DOHH2 (cell line): ENCODE results near the gene EML5.

Experiments
- H3F3A ChIP-seq: fragments of 200-600 bp; sonication (generic), shearing (Covaris generic); 2 replicates; pipeline ENCODE4 v1.6.0; 2016; ENCODE audit warnings: antibody characterized with exemption, mild to moderate bottlenecking; ENCODE audit not compliant: control insufficient read depth, insufficient read depth
- H3K27ac ChIP-seq: fragments of 200-600 bp; sonication (generic); 2 replicates; pipeline ENCODE4 v1.5.1; 2014; ENCODE audit warnings: low read depth, mild to moderate bottlenecking, low read length, moderate library complexity
- H3K27me3 ChIP-seq: fragments of 200-600 bp; sonication (generic); 2 replicates; pipeline ENCODE4 v1.6.1; 2014; ENCODE audit warnings: mild to moderate bottlenecking, low read length, mixed read lengths; ENCODE audit not compliant: control insufficient read depth
- H3K36me3 ChIP-seq: fragments of 200-600 bp; sonication (generic); 2 replicates; pipeline ENCODE4 v1.6.1; 2014; ENCODE audit warnings: mild to moderate bottlenecking, low read length, moderate library complexity, mixed read lengths; ENCODE audit not compliant: control insufficient read depth
- H3K4me1 ChIP-seq: fragments of 200-600 bp; sonication (generic); 2 replicates; pipeline ENCODE4 v1.6.1; 2014; ENCODE audit warnings: mild to moderate bottlenecking, low read length, mixed read lengths; ENCODE audit not compliant: control insufficient read depth
- H3K4me2 ChIP-seq: fragments of 200-600 bp; sonication (generic); 2 replicates; pipeline ENCODE4 v1.6.0; 2014; ENCODE audit warnings: mild to moderate bottlenecking, low read length, moderate library complexity
- H3K4me3 ChIP-seq: fragments of 200-600 bp; sonication (generic); 2 replicates; pipeline ENCODE4 v1.5.1; 2014; ENCODE audit warnings: mild to moderate bottlenecking, low read length, mixed read lengths
- H3K79me2 ChIP-seq: fragments of 200-600 bp; sonication (generic); 2 replicates; pipeline ENCODE4 v1.6.1; 2014; ENCODE audit warnings: mild to moderate bottlenecking, low read length, mixed read lengths; ENCODE audit not compliant: control insufficient read depth
- H3K9me2 ChIP-seq: fragments of 200-600 bp; sonication (generic); replicated peaks from 2 replicates; pipeline ENCODE4 v1.6.1; 2014; ENCODE audit warnings: mild to moderate bottlenecking, low read length, mixed read lengths; ENCODE audit not compliant: control insufficient read depth
- H3K9me3 ChIP-seq: fragments of 200-600 bp; sonication (generic); 2 replicates; pipeline ENCODE4 v1.6.1; 2014; ENCODE audit warnings: antibody characterized with exemption, low read length, mixed read lengths; ENCODE audit not compliant: control insufficient read depth, insufficient read depth
- H4K20me1 ChIP-seq: fragments of 200-600 bp; sonication (generic); 2 replicates; pipeline ENCODE4 v1.6.0; 2014; ENCODE audit warnings: low read depth, mild to moderate bottlenecking, antibody characterized with exemption, low read length, moderate library complexity; ENCODE audit not compliant: control insufficient read depth, insufficient read depth
- CTCF ChIP-seq: fragments of 200-600 bp; sonication (generic); IDR thresholded peaks from one replicate; pipeline ENCODE4 v1.5.1; 2014; ENCODE audit warnings: antibody characterized with exemption, mild to moderate bottlenecking, low read depth, low read length; ENCODE audit not compliant: poor library complexity, severe bottlenecking
- EZH2phosphoT487 ChIP-seq: fragments of 200-600 bp; sonication (generic); IDR thresholded peaks from 2 replicates; pipeline ENCODE4 v1.6.1; 2017; ENCODE audit warnings: borderline replicate concordance, mild to moderate bottlenecking, antibody characterized with exemption, low read length, moderate library complexity, mixed read lengths

Gene EML5

GRCh38 chr14:88824314-88825077, 31.7 kb upstream of the EML5 start, which contains the start of gene TTC8:
TSS of gene TTC8 (plus strand) at chr14:88824651. CDS start at chr14:88824708, 57 bp downstream.
- H3K36me3 ChIP-seq: no peaks in the 10 kb centered on the region
- 0 out of 2 replicates have a peak, but pooled peaks cover 3% of the 10 kb centered on the region for H3F3A ChIP-seq
- peak within 1 kb of the TSS; percentile 39 for H3K27ac ChIP-seq
- TF ChIP-seq EZH2phosphoT487 (no peak), CTCF (no peak)
- no peaks in the 10 kb centered on the region for H4K20me1 ChIP-seq
- no peaks in the 10 kb centered on the region for H3K9me3 ChIP-seq
- peak within 1 kb of the TSS; percentile 81 for H3K4me2 ChIP-seq
- no peaks in the 10 kb centered on the region for H3K9me2 ChIP-seq
- H3K4me1 ChIP-seq: peaks cover 22% of the 10 kb centered on the region
- H3K79me2 ChIP-seq: peaks cover 2% of the 10 kb centered on the region; the same call in 1 of the 2 replicates
- H3K27me3 ChIP-seq: no peaks in the 10 kb centered on the region
- H3K4me3 ChIP-seq: peak within 1 kb of the TSS; percentile 96

- Histone ChIP-seq H3F3A (0 out of 2 replicates have a peak, but pooled peaks cover 3% of the 10 kb centered on the region), H3K27me3 (no peaks in the 10 kb centered on the region), H3K9me3 (no peaks in the 10 kb centered on the region), H3K9me2 (no peaks in the 10 kb centered on the region), H3K4me3 (peak overlapping the region; percentile 96), H3K4me2 (peak overlapping the region; percentile 81), H3K4me1 (peaks cover 17% of the 10 kb centered on the region), H4K20me1 (no peaks in the 10 kb centered on the region), H3K36me3 (no peaks in the 10 kb centered on the region), H3K27ac (peak overlapping the region; percentile 39), H3K79me2 (peaks cover 2% of the 10 kb centered on the region; the same call in 1 of the 2 replicates)
- no peak for TF ChIP-seq EZH2phosphoT487
- no peak for TF ChIP-seq CTCF
Observed at GRCh38 chr14:88823968-88824313, 31.2 kb upstream of the EML5 start.

- no peak overlapping the region for H3K4me3 ChIP-seq
- H3K9me3 ChIP-seq: no peaks in the 10 kb centered on the region
- H3K79me2 ChIP-seq: peaks cover 2% of the 10 kb centered on the region; the same call in 1 of the 2 replicates
- no peak overlapping the region for H3K27ac ChIP-seq
- 0 out of 2 replicates have a peak, but pooled peaks cover 3% of the 10 kb centered on the region for H3K27me3 ChIP-seq
- no peaks in the 10 kb centered on the region for H4K20me1 ChIP-seq
- no peaks in the 10 kb centered on the region for H3K9me2 ChIP-seq
- H3F3A ChIP-seq: no peaks in the 10 kb centered on the region
- no peak for TF ChIP-seq EZH2phosphoT487
- no peak for TF ChIP-seq CTCF
- peaks cover 13% of the 10 kb centered on the region for H3K4me1 ChIP-seq
- H3K36me3 ChIP-seq: no peaks in the 10 kb centered on the region
- no peak overlapping the region for H3K4me2 ChIP-seq
Observed at GRCh38 chr14:88821888-88822287, 29.1 kb upstream of the EML5 start.
